Measurements from ENCODE around the gene ZNF331. TPM values are rescaled to one million over a fixed set of nuclear protein-coding genes. Genes with fewer than 3 reads are reported as not detected.
A peak's percentile ranks its signal among the peaks of the same experiment; 100 is the strongest.

The ZNF331 gene
- total RNA-seq, 1 experiment from 2014 or later = 56.7 TPM

GRCh38 chr19:53594811-53595509, 57.0 kb downstream of the ZNF331 start (continued):
- TF ChIP-seq STAT6 (CRISPR knock-in tag; conservative IDR thresholded peaks at IDR 0.05; ENCODE audit: low read depth) (no peak), SP1 (CRISPR knock-in tag; conservative IDR thresholded peaks at IDR 0.05) (peak; percentile 51; the same call in 1 of the 2 replicates), FOXP4 (CRISPR knock-in tag; IDR thresholded peaks at IDR 0.05) (peak; percentile 68; the same call in 1 of the 2 replicates), ZSCAN18 (CRISPR knock-in tag; IDR thresholded peaks at IDR 0.05) (no peak), USF2 (CRISPR knock-in tag; IDR thresholded peaks at IDR 0.05) (peak; percentile 73), ATF1 (CRISPR knock-in tag; IDR thresholded peaks at IDR 0.05) (no peak), ESRRA (CRISPR knock-in tag; IDR thresholded peaks at IDR 0.05; ENCODE audit: borderline replicate concordance) (no peak), JAZF1 (CRISPR knock-in tag; IDR thresholded peaks at IDR 0.05) (no peak), TEAD4 (CRISPR knock-in tag; IDR thresholded peaks at IDR 0.05) (no peak), ZNF416 (CRISPR knock-in tag; IDR thresholded peaks at IDR 0.05) (no peak), IRF2 (CRISPR knock-in tag; IDR thresholded peaks at IDR 0.05; ENCODE audit: borderline replicate concordance, low read depth) (0 out of 2 replicates have a peak, but pooled peaks have one; percentile 37), MLX (CRISPR knock-in tag; IDR thresholded peaks at IDR 0.05) (no peak), HMGA2 (CRISPR knock-in tag; IDR thresholded peaks at IDR 0.05) (no peak), NFE2L1 (CRISPR knock-in tag; IDR thresholded peaks at IDR 0.05) (peak; percentile 83), FOXP1 (CRISPR knock-in tag; IDR thresholded peaks at IDR 0.05; ENCODE audit: borderline replicate concordance) (0 out of 2 replicates have a peak, but pooled peaks have one; percentile 52), RELA (CRISPR knock-in tag; IDR thresholded peaks at IDR 0.05; ENCODE audit: borderline replicate concordance) (no peak), USF1 (CRISPR knock-in tag; IDR thresholded peaks at IDR 0.05) (peak; percentile 75), OVOL2 (CRISPR knock-in tag; IDR thresholded peaks at IDR 0.05; ENCODE audit: borderline replicate concordance) (no peak), MXD4 (CRISPR knock-in tag; IDR thresholded peaks at IDR 0.05; ENCODE audit: borderline replicate concordance) (no peak)
- TF ChIP-seq, protein P1, sequence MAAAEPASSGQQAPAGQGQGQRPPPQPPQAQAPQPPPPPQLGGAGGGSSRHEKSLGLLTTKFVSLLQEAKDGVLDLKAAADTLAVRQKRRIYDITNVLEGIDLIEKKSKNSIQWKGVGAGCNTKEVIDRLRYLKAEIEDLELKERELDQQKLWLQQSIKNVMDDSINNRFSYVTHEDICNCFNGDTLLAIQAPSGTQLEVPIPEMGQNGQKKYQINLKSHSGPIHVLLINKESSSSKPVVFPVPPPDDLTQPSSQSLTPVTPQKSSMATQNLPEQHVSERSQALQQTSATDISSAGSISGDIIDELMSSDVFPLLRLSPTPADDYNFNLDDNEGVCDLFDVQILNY (CRISPR knock-in tag; IDR thresholded peaks at IDR 0.05) = peak; percentile 48
- TF ChIP-seq, protein P2, sequence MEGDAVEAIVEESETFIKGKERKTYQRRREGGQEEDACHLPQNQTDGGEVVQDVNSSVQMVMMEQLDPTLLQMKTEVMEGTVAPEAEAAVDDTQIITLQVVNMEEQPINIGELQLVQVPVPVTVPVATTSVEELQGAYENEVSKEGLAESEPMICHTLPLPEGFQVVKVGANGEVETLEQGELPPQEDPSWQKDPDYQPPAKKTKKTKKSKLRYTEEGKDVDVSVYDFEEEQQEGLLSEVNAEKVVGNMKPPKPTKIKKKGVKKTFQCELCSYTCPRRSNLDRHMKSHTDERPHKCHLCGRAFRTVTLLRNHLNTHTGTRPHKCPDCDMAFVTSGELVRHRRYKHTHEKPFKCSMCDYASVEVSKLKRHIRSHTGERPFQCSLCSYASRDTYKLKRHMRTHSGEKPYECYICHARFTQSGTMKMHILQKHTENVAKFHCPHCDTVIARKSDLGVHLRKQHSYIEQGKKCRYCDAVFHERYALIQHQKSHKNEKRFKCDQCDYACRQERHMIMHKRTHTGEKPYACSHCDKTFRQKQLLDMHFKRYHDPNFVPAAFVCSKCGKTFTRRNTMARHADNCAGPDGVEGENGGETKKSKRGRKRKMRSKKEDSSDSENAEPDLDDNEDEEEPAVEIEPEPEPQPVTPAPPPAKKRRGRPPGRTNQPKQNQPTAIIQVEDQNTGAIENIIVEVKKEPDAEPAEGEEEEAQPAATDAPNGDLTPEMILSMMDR (IDR thresholded peaks at IDR 0.05) = no peak
- TF ChIP-seq, protein P3, sequence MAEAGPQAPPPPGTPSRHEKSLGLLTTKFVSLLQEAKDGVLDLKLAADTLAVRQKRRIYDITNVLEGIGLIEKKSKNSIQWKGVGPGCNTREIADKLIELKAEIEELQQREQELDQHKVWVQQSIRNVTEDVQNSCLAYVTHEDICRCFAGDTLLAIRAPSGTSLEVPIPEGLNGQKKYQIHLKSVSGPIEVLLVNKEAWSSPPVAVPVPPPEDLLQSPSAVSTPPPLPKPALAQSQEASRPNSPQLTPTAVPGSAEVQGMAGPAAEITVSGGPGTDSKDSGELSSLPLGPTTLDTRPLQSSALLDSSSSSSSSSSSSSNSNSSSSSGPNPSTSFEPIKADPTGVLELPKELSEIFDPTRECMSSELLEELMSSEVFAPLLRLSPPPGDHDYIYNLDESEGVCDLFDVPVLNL (CRISPR knock-in tag; IDR thresholded peaks at IDR 0.05; ENCODE audit: borderline replicate concordance, low read depth) = no peak
- TF ChIP-seq, protein P4, sequence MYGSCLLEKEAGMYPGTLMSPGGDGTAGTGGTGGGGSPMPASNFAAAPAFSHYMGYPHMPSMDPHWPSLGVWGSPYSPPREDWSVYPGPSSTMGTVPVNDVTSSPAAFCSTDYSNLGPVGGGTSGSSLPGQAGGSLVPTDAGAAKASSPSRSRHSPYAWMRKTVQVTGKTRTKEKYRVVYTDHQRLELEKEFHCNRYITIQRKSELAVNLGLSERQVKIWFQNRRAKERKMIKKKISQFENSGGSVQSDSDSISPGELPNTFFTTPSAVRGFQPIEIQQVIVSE (CRISPR knock-in tag; IDR thresholded peaks at IDR 0.05; ENCODE audit: borderline replicate concordance) = no peak
- TF ChIP-seq, protein P5, sequence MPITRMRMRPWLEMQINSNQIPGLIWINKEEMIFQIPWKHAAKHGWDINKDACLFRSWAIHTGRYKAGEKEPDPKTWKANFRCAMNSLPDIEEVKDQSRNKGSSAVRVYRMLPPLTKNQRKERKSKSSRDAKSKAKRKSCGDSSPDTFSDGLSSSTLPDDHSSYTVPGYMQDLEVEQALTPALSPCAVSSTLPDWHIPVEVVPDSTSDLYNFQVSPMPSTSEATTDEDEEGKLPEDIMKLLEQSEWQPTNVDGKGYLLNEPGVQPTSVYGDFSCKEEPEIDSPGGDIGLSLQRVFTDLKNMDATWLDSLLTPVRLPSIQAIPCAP (CRISPR knock-in tag; IDR thresholded peaks at IDR 0.05) = 0 out of 2 replicates have a peak, but pooled peaks have one; percentile 54

Measured in WTC11 (cell line).